T-helper 2 cell treated with Interferon-gamma antibody and Interleukin-4, amounts not matched to agents 100 ng/mL and 5 ng/mL, for 36 hours (primary cell): ENCODE measurements around the gene SPTBN1. TPM values are rescaled to one million over a fixed set of nuclear protein-coding genes. Genes with fewer than 3 reads are reported as not detected.
"Not testable (repeated sequence)": the region's sequence is repeated elsewhere in the genome, so short reads cannot be mapped to it uniquely, and the experiment has no call there.

Source experiments
- intact Hi-C: fragments of 100-400 bp; cut with micrococcal nuclease; formaldehyde crosslinking; loops from one replicate; pipeline ENCODE4 v1.15.1; 2023
- total RNA-seq: library from RNA; stranded (reverse); gene quantifications from 2 replicates; pipeline ENCODE4 v1.2.3, GENCODE V29; 2022

SPTBN1 gene
- total RNA-seq, 1 donor from 2014 or later = 172 TPM

- intact Hi-C loops = no loop called here
These were observed 229.2 kb downstream of the SPTBN1 start for GRCh38 chr2:54685263-54685775.

DNA sequence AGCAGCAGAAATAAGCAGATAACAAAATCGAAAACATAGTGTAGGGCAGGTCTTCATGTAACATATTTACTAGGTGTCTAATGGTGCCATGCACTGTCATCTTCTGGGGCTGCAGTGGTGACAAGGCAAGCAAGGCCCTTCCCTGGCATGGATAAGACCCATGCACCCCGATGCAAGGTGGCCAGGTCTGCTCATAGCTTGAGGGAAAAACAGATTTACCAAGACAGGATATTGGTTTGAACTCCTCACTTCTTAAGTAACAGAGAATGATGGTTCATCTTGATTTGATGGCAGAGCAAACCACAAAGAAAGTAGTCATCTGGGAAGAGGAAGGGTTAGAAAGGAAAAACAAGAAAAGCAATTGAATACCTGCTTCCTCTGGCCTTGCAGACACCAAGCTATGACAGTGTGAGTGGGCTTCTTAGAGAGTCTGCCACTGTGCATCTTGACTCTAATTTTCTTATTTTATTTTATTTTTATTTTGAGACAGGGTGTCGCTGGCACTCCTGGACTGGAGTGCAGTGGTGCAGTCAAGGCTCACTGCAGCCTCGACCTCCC is 231.5 kb downstream of the SPTBN1 start:
- intact Hi-C loops = no loop called here

DNA sequence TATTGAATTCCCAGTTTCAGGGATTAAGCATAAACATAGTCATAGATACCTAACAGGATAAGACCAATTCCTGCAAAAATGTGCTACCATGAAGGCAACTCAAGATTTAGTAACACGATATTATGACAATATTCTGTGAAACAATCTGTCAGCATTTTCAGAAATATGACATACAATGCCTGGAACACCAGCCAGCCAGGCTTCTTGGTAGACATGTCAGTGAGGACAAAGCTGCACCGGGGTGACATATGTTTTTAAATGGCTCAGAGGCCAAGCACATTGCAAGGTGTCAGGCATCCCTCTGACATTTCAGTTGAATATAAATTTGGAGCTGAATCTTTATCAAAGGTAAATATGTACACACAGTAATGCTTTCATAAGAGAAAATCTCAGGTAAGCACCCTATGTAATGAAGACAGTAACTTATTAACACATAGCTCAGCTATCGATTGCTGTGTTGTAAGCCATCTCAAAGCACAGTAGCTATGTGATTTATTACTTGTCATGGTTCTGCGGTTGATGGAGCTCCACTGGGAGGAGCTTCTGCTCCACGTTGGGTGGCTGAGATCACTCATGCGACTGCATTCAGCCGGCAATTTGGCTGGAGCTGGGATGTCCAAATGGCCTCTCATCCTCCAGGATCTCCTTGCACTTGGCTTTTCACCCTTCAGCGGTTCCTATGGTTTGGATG is 235.5 kb downstream of the SPTBN1 start:
- intact Hi-C loops = no loop called here

- intact Hi-C loops = no loop called here
These were observed 236.4 kb downstream of the SPTBN1 start for GRCh38 chr2:54692556-54692955.

DNA sequence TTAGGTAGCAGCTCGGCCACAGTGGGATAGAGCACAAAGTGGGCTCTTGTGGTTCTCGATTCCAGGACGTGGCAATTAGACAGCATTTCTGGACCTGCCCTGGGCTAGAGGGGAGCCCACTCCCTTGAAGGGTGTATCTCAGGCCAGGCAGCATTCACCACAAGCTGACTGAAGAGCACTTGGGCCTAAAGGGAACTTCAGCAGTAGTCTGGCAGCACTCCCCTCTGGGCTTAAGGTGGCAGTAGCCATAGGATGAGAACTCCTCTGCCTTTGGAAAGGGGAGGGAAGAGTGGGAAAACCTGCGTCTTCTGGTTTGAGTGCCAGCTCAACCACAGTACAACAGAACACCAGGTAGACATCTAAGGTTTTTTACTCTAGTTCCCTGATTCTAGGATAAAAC is 239.3 kb downstream of the SPTBN1 start:
- intact Hi-C loops = no loop called here

DNA sequence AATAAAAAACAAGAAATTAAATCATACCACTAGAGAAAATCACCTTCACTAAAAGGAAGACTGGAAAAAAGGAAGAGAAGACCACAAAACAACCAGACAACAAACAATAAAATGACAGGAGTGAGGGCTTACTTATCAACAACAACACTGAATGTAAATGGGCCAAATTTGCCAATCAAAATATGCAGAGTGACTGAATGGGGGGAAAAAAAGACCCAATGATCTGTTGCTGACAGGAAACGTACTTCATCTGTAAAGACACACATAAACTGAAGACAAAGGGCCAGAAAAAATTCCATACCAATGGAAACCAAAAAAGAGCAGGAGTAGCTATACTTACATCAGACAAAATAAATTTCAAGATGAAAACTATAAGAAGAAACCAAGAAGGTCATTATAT is 241.8 kb downstream of the SPTBN1 start:
- intact Hi-C loops = no loop called here

DNA sequence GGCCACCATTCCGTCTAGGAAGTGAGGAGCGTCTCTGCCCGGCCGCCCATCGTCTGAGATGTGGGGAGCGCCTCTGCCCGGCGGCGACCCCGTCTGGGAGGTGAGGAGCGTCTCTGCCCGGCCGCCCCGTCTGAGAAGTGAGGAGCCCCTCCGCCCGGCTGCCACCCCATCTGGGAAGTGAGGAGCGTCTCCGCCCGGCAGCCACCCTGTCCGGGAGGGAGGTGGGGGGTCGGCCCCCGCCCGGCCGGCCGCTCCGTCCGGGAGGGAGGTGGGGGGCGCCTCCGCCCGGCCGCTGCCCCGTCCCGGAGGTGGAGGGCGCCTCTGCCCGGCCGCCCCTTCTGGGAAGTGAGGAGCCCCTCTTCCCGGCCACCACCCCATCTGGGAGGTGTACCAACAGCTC is 242.8 kb downstream of the SPTBN1 start:
- intact Hi-C loops = not testable (repeated sequence)

GRCh38 chr2:54699665-54700064 is 243.5 kb downstream of the SPTBN1 start:
- intact Hi-C loops = no loop called here

GRCh38 chr2:54701029-54701428 is 244.9 kb downstream of the SPTBN1 start:
- intact Hi-C loops = no loop called here

DNA sequence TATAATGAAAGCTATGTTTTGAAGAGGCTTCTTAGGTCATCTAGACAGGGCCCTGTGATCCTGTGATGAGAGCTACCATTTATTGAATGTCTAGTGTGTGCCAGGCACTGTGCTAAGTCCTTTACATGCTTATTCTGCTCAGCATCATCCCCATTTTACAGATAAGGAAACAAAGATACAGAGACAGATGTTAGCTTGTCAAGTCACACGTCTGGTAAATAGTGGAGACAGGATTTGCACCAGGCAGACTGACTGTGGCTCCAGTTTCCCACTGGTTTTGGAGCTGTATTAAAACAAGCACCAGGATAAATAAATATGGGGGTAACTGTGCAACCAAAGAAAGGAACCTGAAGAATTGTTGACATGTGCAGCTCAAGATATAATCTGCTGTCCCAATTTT is 248.1 kb downstream of the SPTBN1 start:
- intact Hi-C loops = loop anchor here (1.0 to 2.0 kb wide), 3 partner anchors 39 to 182 kb away; no protein-coding TSS in a partner anchor

GRCh38 chr2:54704688-54705605 is 248.8 kb downstream of the SPTBN1 start:
- intact Hi-C loops = loop anchor here (1.0 to 5.0 kb wide), 4 partner anchors 40 to 598 kb away; no protein-coding TSS in a partner anchor

DNA sequence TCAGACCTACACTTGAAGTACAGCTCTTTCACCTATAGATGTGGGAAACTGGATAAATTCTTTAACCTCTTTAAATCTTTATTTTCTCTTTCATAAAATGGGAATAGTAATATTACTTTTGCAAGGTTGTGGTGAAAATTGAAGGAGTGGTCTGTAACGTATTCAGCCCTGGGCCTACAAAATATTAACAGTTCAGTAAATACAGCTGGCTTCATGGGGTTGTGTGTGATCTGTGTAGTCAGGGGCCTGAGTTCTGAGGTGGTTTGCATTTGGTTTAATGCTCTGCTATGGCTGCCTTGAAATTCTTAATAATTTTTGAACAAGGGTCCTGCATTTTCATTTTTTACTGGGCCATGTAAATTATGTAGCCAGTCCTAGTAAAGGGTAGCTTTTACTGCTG is 250.5 kb downstream of the SPTBN1 start:
- intact Hi-C loops = loop anchor here (5.0 kb wide), 1 partner anchor 599 kb away; no protein-coding TSS in a partner anchor

DNA sequence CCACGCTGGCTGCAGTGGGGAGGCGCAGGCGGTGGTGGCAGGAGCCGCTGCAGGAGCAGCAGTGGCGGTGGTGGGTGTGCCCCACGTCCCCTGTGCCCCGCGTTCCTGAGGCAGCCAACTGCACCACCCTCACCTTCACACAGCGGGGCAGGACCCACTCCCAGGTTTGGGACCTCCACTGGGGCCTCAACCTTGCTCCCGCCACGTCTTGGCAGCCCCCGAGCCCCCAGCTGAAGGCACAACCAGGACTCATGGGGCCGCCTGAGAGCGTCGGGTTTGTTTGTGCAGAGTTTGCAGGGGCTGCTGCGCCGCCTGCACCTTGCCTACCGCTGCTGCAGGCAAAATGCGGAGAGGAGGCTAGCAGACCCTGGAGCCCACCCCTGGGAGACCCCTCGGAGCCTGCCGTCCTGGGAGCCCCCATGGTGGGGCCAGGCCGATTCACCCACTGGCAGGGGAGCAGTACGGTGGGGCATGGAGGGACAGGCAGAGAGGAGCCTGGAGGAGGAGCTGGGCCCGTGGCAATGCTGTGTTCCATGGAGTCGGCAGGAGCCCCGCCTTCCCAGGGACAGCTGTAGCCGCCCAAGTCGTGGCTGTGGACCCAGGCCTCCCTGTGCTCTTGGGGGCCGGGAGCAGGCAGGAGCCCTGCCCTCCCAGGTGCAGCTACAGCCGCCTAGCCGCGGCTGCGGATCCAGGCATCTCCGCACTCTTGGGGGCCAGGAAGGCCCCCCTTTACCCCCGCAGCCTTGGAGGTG is 252.6 kb downstream of the SPTBN1 start:
- intact Hi-C loops = loop anchor here (5.0 kb wide), 1 partner anchor 601 kb away; no protein-coding TSS in a partner anchor

GRCh38 chr2:54709336-54709809 is 253.2 kb downstream of the SPTBN1 start:
- intact Hi-C loops = loop anchor here (5.0 kb wide), 1 partner anchor 602 kb away; no protein-coding TSS in a partner anchor

- intact Hi-C loops = no loop called here
These were observed 254.1 kb downstream of the SPTBN1 start for GRCh38 chr2:54710216-54710615.

DNA sequence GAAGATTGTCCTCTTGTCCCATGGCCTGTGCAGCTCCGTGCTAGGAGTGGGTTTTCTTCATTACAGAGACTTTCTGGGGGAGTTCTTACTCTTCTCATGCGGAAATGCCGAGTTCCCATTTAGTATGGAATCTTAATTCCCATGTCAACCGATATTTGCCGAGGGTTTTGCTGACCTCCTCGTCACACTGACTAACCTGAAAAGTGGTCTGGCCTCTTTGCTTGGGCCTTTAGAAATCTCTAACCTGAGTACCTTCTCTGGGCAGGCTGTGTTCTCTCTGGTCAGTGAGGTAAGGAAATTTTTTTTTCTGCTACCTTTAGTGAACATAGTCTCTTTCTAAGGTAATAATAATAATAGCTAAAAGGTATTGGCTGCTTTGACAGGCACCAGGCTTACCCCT is 256.4 kb downstream of the SPTBN1 start:
- intact Hi-C loops = no loop called here

DNA sequence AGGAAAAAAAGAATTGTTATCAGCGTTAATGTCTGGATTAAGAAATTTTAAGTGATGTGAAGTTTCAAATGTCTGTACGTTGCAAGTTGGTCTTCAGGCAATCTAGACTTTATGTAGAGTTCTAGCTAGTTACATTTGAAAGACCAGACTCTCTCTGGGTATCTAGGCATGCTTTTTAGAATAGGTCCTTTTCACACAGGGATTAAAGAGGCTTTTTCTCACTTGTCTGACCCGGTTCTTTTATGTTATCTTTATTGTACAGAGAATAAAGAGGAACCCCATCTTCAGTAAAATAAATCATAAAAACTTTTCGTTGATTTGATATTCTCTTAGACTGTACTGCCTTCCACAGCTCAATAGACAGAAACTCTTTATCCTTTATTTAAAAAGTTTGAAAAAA is 258.9 kb downstream of the SPTBN1 start:
- intact Hi-C loops = no loop called here

GRCh38 chr2:54716375-54716774 is 260.2 kb downstream of the SPTBN1 start:
- intact Hi-C loops = no loop called here

DNA sequence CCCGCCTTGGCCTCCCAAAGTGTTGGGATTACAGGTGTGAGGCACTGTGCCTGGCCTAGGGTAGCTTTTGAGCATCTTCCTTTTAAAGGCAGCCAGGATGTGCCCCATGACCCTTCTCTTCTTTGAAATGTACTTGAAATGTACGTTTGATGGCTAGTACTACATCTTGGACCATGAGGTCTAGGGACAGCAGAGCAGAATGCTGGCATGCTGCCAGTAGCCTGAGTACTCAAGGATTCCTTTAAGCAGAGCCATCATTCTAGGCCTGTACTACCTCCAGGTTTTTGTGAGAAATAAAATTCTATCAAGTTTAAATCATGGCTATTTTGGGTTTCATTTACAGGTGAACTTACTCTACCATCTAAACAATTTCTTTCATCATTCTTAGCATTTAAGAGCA is 264.4 kb downstream of the SPTBN1 start:
- intact Hi-C loops = loop anchor here (5.0 to 10.0 kb wide), 4 partner anchors 292 to 972 kb away; partner anchors contain the start of genes PNPT1 and PPP4R3B
